ENCODE measurements around the gene ZNF681. TPM values are rescaled to one million over a fixed set of nuclear protein-coding genes. Genes with fewer than 3 reads are reported as not detected.

The ZNF681 gene
- under 1 TPM; under 0.01 to 0.49 (median 0.08) TPM for total RNA-seq
- long read RNA-seq: 0 reads

- Histone ChIP-seq H3K27me3 (no peaks in the 10 kb centered on the region), H3K4me1 (no peaks in the 10 kb centered on the region), H3K4me3 (peak within 1 kb of the TSS; percentile 51 to 57 (median 51)), H3K36me3 (no peaks in the 10 kb centered on the region), H3K27ac (peak within 1 kb of the TSS in 2 of 3 donors; percentile 25 to 54), H3K9me3 (no peaks in the 10 kb centered on the region)
- ATAC-seq (peak; percentile 85 to 89 (median 88)), DNase-seq (peak; percentile 62 to 77 (median 76))
- intact Hi-C loops (cut with DNase I): no loop called here
- WGBS (ENCODE audit: insufficient coverage, low coverage, low lambda C conversion rate, missing lambda C conversion rate): 9% methylated on average over 22 of the region's 44 CpGs
- TF ChIP-seq CTCF (IDR thresholded peaks at IDR 0.05) (no peak), POLR2A (IDR thresholded peaks at IDR 0.05) (no peak)
These were observed at the start of gene ZNF681 for GRCh38 chr19:23758187-23759074. TSS of gene ZNF681 (minus strand) at chr19:23758891. CDS start at chr19:23758749, 142 bp downstream.

GRCh38 chr19:23804676-23805075 lies 46.0 kb upstream of the ZNF681 start:
- Histone ChIP-seq H3K27me3 (no peaks in the 10 kb centered on the region), H3K4me1 (no peaks in the 10 kb centered on the region), H3K9me3 (no peaks in the 10 kb centered on the region), H3K36me3 (no peaks in the 10 kb centered on the region), H3K4me3 (no peak overlapping the region), H3K27ac (no peak overlapping the region)
- DNase-seq: no peak
- intact Hi-C loops (cut with DNase I): no loop called here
- no peak for ATAC-seq
- WGBS (ENCODE audit: insufficient coverage, low coverage, low lambda C conversion rate, missing lambda C conversion rate): 58% methylated on average over 3 of the region's 4 CpGs
- no peak for TF ChIP-seq POLR2A (IDR thresholded peaks at IDR 0.05)
- no peak for TF ChIP-seq CTCF (IDR thresholded peaks at IDR 0.05)

GRCh38 chr19:23802290-23802689 lies 43.6 kb upstream of the ZNF681 start:
- H3K4me3 ChIP-seq: no peak overlapping the region
- TF ChIP-seq POLR2A (IDR thresholded peaks at IDR 0.05): no peak
- no peak for TF ChIP-seq CTCF (IDR thresholded peaks at IDR 0.05)
- no peaks in the 10 kb centered on the region for H3K36me3 ChIP-seq
- DNase-seq (no peak), ATAC-seq (no peak)
- H3K9me3 ChIP-seq: no peaks in the 10 kb centered on the region
- intact Hi-C loops (cut with DNase I): no loop called here
- H3K27me3 ChIP-seq: no peaks in the 10 kb centered on the region
- no peak overlapping the region for H3K27ac ChIP-seq
- H3K4me1 ChIP-seq: no peaks in the 10 kb centered on the region

- ATAC-seq (no peak), DNase-seq (no peak)
- H3K36me3 ChIP-seq: no peaks in the 10 kb centered on the region
- no peaks in the 10 kb centered on the region for H3K27me3 ChIP-seq
- no peak overlapping the region for H3K4me3 ChIP-seq
- intact Hi-C loops (cut with DNase I): no loop called here
- 100% methylated on average over 1 of the region's 1 CpG for WGBS (ENCODE audit: insufficient coverage, low coverage, low lambda C conversion rate, missing lambda C conversion rate)
- H3K27ac ChIP-seq: no peak overlapping the region
- no peak for TF ChIP-seq CTCF (IDR thresholded peaks at IDR 0.05)
- no peak for TF ChIP-seq POLR2A (IDR thresholded peaks at IDR 0.05)
- H3K9me3 ChIP-seq: no peaks in the 10 kb centered on the region
- H3K4me1 ChIP-seq: no peaks in the 10 kb centered on the region
These were observed 43.1 kb upstream of the ZNF681 start for GRCh38 chr19:23801803-23802202.

Data from right lobe of liver (tissue), 6 donors.